B cell (primary cell): ENCODE data around the gene LITAF. TPM values are rescaled to one million over a fixed set of nuclear protein-coding genes. Genes with fewer than 3 reads are reported as not detected.

Experiments
- ATAC-seq: fragments of 200-7000 bp; cut with Tn5 transposase; one replicate; pipeline ENCODE4 v1.10.0; 2021; ENCODE audit warnings: low read depth, mild to moderate bottlenecking, moderate number of reproducible peaks, moderate library complexity
- CTCF ChIA-PET: fragments of 350-600 bp; sonication (Branson Sonifier 250); formaldehyde crosslinking; loops from one replicate; lab custom pipeline; 2021; ENCODE audit warnings: antibody characterized with exemption, inconsistent platforms; lab: Charles Lee
- POLR2A ChIA-PET: fragments of 350-600 bp; sonication (Branson Sonifier 250); formaldehyde crosslinking; loops from one replicate; lab custom pipeline; 2021; ENCODE audit warnings: antibody characterized with exemption; lab: Charles Lee
- DNase-seq: peaks from one replicate; pipeline ENCODE4 v3.0.0; 2013
- H2AFZ ChIP-seq: 2 replicates; pipeline ENCODE4 v1.6.1; 2012; ENCODE audit warnings: mild to moderate bottlenecking, low read depth, low read length; ENCODE audit not compliant: insufficient read depth, poor library complexity, severe bottlenecking
- H3K27ac ChIP-seq, 2 donors: 1 replicate in 1 of 2; 2 replicates in 1 of 2; pipeline ENCODE4 v1.5.1; 2012 to 2013; ENCODE audit warnings: low read length in 2 of 2, mild to moderate bottlenecking in 2 of 2, moderate library complexity in 1 of 2
- H3K27me3 ChIP-seq, 4 experiments: fragments of 200-600 bp in 1 of 4; sonication (generic) in 1 of 4; replicated peaks in 1 of 4; 1 replicate in 2 of 4; 2 replicates in 2 of 4; pipeline versions ENCODE4 v1.6.1 to v1.7.0; 2013 to 2016; ENCODE audit warnings: low read length in 3 of 4, mild to moderate bottlenecking in 2 of 4, mixed read lengths in 1 of 4, moderate library complexity in 1 of 4; ENCODE audit not compliant: insufficient read depth in 4 of 4, control insufficient read depth in 3 of 4; ENCODE audit errors: control extremely low read depth in 1 of 4
- H3K36me3 ChIP-seq, 2 experiments: replicated peaks in 1 of 2; 1 replicate in 1 of 2; 2 replicates in 1 of 2; pipeline versions ENCODE4 v1.6.1 to v1.7.1; 2013; ENCODE audit warnings: low read length in 1 of 2; ENCODE audit not compliant: insufficient read depth in 2 of 2, control insufficient read depth in 1 of 2; ENCODE audit errors: control extremely low read depth in 1 of 2, extremely low read depth in 1 of 2
- H3K4me1 ChIP-seq, 2 donors: fragments of 200-600 bp in 1 of 2; sonication (generic) in 1 of 2; 1 replicate in 1 of 2; 2 replicates in 1 of 2; pipeline versions ENCODE4 v1.5.1 to v1.6.1; 2013 to 2017; ENCODE audit warnings: low read length in 2 of 2; ENCODE audit not compliant: control insufficient read depth in 2 of 2, insufficient read depth in 2 of 2
- H3K4me2 ChIP-seq: replicated peaks from 2 replicates; pipeline ENCODE3; 2012; ENCODE audit warnings: mild to moderate bottlenecking, low read depth, low read length; ENCODE audit not compliant: poor library complexity, severe bottlenecking
- H3K4me3 ChIP-seq, 5 experiments: fragments of 200-600 bp in 1 of 5; sonication (generic) in 1 of 5; 1 replicate in 3 of 5; 2 replicates in 2 of 5; pipeline versions ENCODE4 v1.5.1 to v1.7.0; 2011 to 2016; ENCODE audit warnings: low read length in 4 of 5, mild to moderate bottlenecking in 4 of 5, low read depth in 2 of 5, control low read depth in 1 of 5, moderate library complexity in 1 of 5; ENCODE audit not compliant: insufficient read depth in 1 of 5; ENCODE audit errors: control extremely low read depth in 1 of 5, extremely low read depth in 1 of 5
- H3K79me2 ChIP-seq: fragments of 200-600 bp; sonication (generic); one replicate; pipeline ENCODE4 v1.6.0; 2016; ENCODE audit warnings: low read length; ENCODE audit not compliant: control insufficient read depth, insufficient read depth
- H3K9ac ChIP-seq: fragments of 200-600 bp; sonication (generic); 2 replicates; pipeline ENCODE4 v1.6.1; 2017; ENCODE audit warnings: mild to moderate bottlenecking, low read length, moderate library complexity
- H3K9me3 ChIP-seq, 3 donors: one replicate each; pipeline versions ENCODE4 v1.6.1 to v1.7.1; 2013; ENCODE audit warnings: low read length in 2 of 3; ENCODE audit not compliant: control insufficient read depth in 2 of 3, insufficient read depth in 1 of 3; ENCODE audit errors: control extremely low read depth in 1 of 3
- H4K20me1 ChIP-seq: 2 replicates; pipeline ENCODE4 v1.6.0; 2012; ENCODE audit warnings: mild to moderate bottlenecking, low read length; ENCODE audit not compliant: insufficient read depth, control insufficient read depth, poor library complexity, severe bottlenecking
- H3K27ac Mint-ChIP-seq: one replicate; pipeline ENCODE4 v1.8.0; 2021; ENCODE audit warnings: mixed read lengths
- H3K27me3 Mint-ChIP-seq: one replicate; pipeline ENCODE4 v1.8.0; 2021; ENCODE audit warnings: mixed read lengths
- H3K4me1 Mint-ChIP-seq: one replicate; pipeline ENCODE4 v1.8.0; 2021; ENCODE audit warnings: mixed read lengths
- H3K4me3 Mint-ChIP-seq: one replicate; pipeline ENCODE4 v1.8.0; 2021; ENCODE audit warnings: mixed read lengths
- H3K9me3 Mint-ChIP-seq: one replicate; pipeline ENCODE4 v1.8.0; 2022; ENCODE audit warnings: mixed read lengths; ENCODE audit not compliant: insufficient read depth
- EZH2 ChIP-seq: IDR thresholded peaks from 2 replicates; pipeline ENCODE4 v1.6.1; 2012; ENCODE audit warnings: borderline replicate concordance, low read depth, mild to moderate bottlenecking, moderate library complexity, low read length; ENCODE audit not compliant: insufficient read depth, poor library complexity, severe bottlenecking
- WGBS: methylation state at CpG from one replicate; pipeline ENCODE4 v1.1.5; 2013; ENCODE audit warnings: missing lambda C conversion rate; ENCODE audit not compliant: insufficient coverage; 5-methylcytosine and 5-hydroxymethylcytosine counted together
- intact Hi-C: fragments of 100-400 bp; cut with micrococcal nuclease; formaldehyde crosslinking; loops from one replicate; pipeline ENCODE4 v1.10.0; 2022
- polyA plus RNA-seq: library from polyadenylated mRNA; depleted of rRNA; stranded (reverse); fragments of >200 nt; gene quantifications from 2 replicates; pipeline ENCODE4 v1.2.3, GENCODE V29; 2012
- total RNA-seq, 2 donors: library from RNA; stranded (reverse); fragments of 120-200 nt in 1 of 2; gene quantifications; 1 replicate in 1 of 2; 2 replicates in 1 of 2; pipeline versions ENCODE4 v1.2.3 to v1.2.4, GENCODE V29; 2013 to 2022
- TF ChIP-seq, protein P1 (sequence below): fragments of 200-600 bp; IDR thresholded peaks from one replicate; pipeline ENCODE4 v1.8.0; 2022; ENCODE audit warnings: antibody characterized with exemption, mild to moderate bottlenecking

LITAF gene
- total and polyA plus RNA-seq, 2 donors (not counting 1 experiment from before 2014, with no cell fraction given), result 93.6 to 125 TPM

DNA sequence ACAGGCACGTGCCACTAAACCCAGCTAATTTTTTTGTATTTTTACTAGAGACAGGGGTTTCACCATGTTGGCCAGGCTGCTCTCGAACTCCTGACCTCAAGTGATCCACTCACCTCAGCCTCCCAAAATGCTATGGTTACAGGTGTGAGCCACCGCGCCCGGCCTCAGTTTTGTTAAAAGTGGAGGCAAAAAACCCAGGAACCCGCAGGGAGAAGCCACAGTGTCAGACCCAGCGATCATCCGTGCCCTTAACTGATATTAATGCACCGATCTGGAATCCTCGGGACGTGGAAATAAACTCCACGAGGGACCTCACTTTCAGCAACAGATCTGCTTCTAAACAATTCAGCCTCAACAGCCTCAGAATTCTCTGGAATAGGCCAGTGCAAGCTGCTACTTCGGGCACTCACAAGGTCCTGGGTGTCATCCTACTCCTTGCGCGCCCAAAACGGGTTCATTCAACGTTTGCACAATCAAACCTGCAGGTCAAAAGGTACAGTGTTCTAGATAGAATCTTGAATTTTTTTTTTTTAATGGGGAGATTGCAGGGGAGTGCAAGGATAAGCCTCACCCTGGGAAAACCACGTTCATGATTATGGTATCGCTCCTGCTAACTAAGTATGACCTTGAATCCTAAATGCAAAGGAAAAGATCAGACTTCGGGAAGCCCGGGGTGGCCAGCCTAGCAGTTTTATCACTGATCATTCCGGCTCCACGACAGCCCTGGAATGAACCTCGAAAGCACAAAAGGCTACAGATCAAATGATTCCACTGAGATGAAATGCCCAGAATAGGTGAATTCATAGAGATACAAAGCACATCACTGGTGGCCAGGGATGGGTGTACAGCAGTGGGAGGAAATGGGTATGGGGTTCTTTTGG, 22.4 kb downstream of the LITAF start:
- Histone ChIP-seq H3K27ac (no peak overlapping the region), H3K4me3 (no peak overlapping the region), H3K36me3 (peaks cover 0 to 32% of the 10 kb centered on the region in 2 experiments), H3K4me1 (peaks cover 3 to 23% of the 10 kb centered on the region in 2 donors), H2AFZ (no peak overlapping the region), H3K79me2 (peaks cover 96% of the 10 kb centered on the region), H4K20me1 (peaks cover 90% of the 10 kb centered on the region), H3K27me3 (no peaks in the 10 kb centered on the region), H3K9ac (no peak overlapping the region), H3K4me2 (no peak overlapping the region), H3K9me3 (no peaks in the 10 kb centered on the region)
- Mint-ChIP-seq H3K4me1 (peaks cover 44% of the 10 kb centered on the region), H3K9me3 (no peaks in the 10 kb centered on the region), H3K4me3 (no peak overlapping the region), H3K27me3 (no peaks in the 10 kb centered on the region), H3K27ac (no peak overlapping the region)
- intact Hi-C loops, result no loop called here
- 97% methylated on average over 21 of the region's 24 CpGs for WGBS
- ChIA-PET POLR2A (no interaction called here), CTCF (no interaction called here)
- ATAC-seq, result no peak
- TF ChIP-seq, protein P1, sequence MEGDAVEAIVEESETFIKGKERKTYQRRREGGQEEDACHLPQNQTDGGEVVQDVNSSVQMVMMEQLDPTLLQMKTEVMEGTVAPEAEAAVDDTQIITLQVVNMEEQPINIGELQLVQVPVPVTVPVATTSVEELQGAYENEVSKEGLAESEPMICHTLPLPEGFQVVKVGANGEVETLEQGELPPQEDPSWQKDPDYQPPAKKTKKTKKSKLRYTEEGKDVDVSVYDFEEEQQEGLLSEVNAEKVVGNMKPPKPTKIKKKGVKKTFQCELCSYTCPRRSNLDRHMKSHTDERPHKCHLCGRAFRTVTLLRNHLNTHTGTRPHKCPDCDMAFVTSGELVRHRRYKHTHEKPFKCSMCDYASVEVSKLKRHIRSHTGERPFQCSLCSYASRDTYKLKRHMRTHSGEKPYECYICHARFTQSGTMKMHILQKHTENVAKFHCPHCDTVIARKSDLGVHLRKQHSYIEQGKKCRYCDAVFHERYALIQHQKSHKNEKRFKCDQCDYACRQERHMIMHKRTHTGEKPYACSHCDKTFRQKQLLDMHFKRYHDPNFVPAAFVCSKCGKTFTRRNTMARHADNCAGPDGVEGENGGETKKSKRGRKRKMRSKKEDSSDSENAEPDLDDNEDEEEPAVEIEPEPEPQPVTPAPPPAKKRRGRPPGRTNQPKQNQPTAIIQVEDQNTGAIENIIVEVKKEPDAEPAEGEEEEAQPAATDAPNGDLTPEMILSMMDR, result no peak
- TF ChIP-seq EZH2, result no peak
- DNase-seq, result no peak

DNA sequence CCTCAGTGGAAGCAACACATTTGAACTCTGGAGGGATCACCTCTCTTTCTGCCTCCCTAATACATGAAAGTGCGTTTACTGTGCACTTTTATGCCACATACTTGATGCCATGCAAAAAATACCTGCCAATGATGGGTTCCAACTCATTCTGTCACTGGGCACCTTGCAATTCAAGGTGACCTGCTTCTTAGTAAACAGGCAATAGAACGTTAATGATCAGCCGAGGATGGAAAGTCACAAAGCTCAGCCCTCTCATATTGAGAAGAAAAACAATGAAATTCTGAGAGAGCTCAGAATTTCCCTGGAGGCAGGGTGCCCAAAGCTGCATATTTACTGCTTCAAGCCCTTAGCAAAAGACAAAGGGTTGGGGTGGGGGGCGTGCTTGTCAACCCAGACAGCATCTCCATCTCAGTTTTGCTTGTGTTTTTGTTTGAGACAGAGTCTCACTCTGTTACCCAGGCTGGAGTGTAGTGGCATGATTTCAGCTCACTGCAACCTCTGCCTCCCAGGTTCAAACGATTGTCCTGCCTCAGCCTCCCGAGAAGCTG, 23.2 kb downstream of the LITAF start:
- no peak overlapping the region for H2AFZ ChIP-seq
- WGBS, result 84% methylated on average over 6 of the region's 6 CpGs
- DNase-seq, result no peak
- TF ChIP-seq, protein P1, result no peak
- TF ChIP-seq EZH2, result no peak
- Mint-ChIP-seq H3K27ac (peak overlapping the region; percentile 53), H3K4me3 (no peak overlapping the region), H3K4me1 (peaks cover 46% of the 10 kb centered on the region), H3K9me3 (no peaks in the 10 kb centered on the region), H3K27me3 (no peaks in the 10 kb centered on the region)
- no peaks in the 10 kb centered on the region for H3K27me3 ChIP-seq
- peaks cover 89% of the 10 kb centered on the region for H4K20me1 ChIP-seq
- ChIA-PET POLR2A (no interaction called here), CTCF (interaction anchor here (1.1 kb wide), 1 partner anchor 22 kb away, joined by 3 read pairs; no protein-coding TSS in a partner anchor)
- ATAC-seq, result no peak
- H3K79me2 ChIP-seq, result peaks cover 96% of the 10 kb centered on the region
- peak overlapping the region in 1 of 2 donors; percentile 13 for H3K27ac ChIP-seq
- intact Hi-C loops, result no loop called here
- H3K4me2 ChIP-seq, result no peak overlapping the region
- peaks cover 0 to 32% of the 10 kb centered on the region in 2 experiments for H3K36me3 ChIP-seq
- peaks cover 3 to 23% of the 10 kb centered on the region in 2 donors for H3K4me1 ChIP-seq
- no peaks in the 10 kb centered on the region for H3K9me3 ChIP-seq
- no peak overlapping the region for H3K9ac ChIP-seq
- H3K4me3 ChIP-seq, result no peak overlapping the region
